HG03060 (cell line): ENCODE measurements around the gene GABBR1.

Experiments used
- ATAC-seq: cut with Tn5 transposase; IDR thresholded peaks from one replicate; pipeline ENCODE4 v1.9.1; 2021; ENCODE audit warnings: low read depth, moderate number of reproducible peaks; ENCODE audit not compliant: unreplicated experiment

Gene GABBR1

GRCh38 chr6:29530671-29531310, 102.2 kb downstream of the GABBR1 start:
- no peak for ATAC-seq

- no peak for ATAC-seq
These were observed 103.0 kb downstream of the GABBR1 start for GRCh38 chr6:29529956-29530355.

GRCh38 chr6:29528988-29529560, 103.9 kb downstream of the GABBR1 start:
- ATAC-seq, result no peak

- no peak for ATAC-seq
These were observed 104.6 kb downstream of the GABBR1 start for GRCh38 chr6:29528300-29528931.

- ATAC-seq, result no peak
These were observed 105.4 kb downstream of the GABBR1 start for GRCh38 chr6:29527564-29527963.

DNA sequence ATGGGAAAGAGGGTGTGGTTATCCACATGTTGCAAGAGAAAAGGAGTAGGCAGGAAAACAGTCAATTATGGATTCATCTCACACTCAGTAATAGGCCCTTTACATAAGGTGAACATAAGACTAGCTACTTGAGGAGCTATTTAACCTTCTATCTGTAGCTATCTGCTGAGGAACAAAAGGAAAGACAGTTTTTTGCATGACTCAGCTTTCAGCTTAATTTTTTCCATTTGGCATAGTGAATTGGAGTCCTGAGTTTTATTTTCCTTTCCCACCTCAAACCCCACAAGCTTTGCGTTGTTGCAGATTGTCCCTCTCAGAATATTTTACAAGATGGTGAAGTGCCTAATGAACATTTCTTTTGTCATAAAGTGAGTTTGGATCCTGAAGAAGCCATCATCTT, 105.9 kb downstream of the GABBR1 start:
- no peak for ATAC-seq

GRCh38 chr6:29525311-29525639, 107.7 kb downstream of the GABBR1 start:
- no peak for ATAC-seq

DNA sequence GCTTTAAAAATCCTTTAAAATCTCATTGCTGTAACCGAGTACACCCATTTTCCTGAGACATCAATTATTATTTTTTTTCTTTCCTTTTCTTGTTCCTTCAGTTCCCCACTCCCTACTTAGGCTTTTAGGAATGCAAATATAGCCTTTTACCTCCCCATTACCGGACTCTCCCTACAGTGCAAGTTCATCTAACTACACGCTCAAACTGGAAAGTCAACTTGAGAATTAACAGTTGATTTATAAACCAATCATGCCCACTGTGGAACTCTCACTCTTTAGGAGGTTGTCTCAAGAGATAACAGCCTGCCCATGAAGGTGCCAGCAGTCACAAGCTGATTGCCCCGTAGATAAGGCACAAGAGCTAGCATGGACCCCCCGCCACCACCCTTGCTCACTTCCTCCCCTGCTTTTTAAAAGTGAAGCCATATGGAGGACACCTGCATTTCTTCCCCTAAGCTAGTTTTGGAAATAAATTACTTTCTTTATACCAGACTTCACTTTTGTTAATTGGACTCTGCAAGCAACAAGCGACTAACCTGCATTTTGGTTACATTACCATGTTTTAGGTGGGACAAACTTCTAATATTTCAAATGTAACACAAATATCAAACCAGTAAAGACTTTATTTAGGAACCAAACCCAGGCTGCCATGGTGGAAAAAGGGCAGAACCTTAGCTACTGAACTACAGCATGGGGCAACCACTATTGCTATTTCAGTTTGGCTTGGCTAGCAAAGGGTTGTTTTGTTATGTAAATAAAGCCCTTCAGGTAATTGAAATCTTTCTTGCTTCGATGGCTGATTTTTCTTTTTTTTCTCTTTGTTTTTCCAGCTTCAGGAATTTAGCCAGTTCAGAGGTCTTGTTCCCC, 108.3 kb downstream of the GABBR1 start:
- ATAC-seq, result no peak

- no peak for ATAC-seq
These were observed 108.9 kb downstream of the GABBR1 start for GRCh38 chr6:29524044-29524443.

DNA sequence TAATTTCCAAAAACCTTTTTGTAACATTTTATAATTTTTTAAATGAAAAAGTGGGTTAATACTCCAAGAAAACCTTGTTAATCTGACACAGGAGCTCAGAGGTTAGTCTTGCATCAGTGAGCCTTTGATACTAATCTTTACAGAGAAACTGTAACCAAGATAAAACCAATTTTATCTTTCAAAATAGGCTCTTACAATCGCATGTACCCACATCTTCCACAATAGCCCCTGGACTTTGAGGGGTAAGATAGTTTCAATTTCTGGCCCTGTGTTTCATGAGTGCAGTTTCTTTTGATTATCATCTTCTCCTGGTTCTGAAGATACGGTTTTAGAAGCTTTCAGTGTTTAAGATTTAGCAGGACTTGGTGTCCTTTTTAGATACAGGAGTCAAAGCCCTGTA, 110.8 kb downstream of the GABBR1 start:
- ATAC-seq, result no peak

GRCh38 chr6:29521006-29521680, 111.8 kb downstream of the GABBR1 start:
- no peak for ATAC-seq

DNA sequence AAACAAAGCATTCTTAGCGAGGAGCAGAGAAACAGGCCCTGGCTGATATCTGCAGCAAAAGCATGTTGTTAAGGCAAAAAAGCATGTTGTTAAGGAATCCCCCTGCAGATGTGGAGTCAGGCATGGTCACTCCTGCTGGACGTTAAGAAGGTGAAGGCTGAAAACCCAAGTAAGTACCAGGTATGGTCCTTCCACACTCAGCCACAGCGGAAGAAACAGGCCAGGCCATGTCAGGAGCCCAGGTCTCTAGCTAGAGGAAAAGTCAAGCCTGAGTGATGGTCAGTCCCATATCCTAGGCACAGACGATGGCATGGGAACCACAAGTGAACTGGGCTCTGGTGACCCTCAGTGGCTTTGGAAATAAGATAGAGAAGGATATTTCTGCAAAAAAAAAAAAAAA, 112.8 kb downstream of the GABBR1 start:
- ATAC-seq, result no peak

GRCh38 chr6:29519291-29520010, 113.5 kb downstream of the GABBR1 start:
- no peak for ATAC-seq

GRCh38 chr6:29517728-29518440, 115.1 kb downstream of the GABBR1 start:
- ATAC-seq, result no peak

GRCh38 chr6:29517245-29517644, 115.7 kb downstream of the GABBR1 start:
- ATAC-seq, result no peak

GRCh38 chr6:29516108-29516507, 116.9 kb downstream of the GABBR1 start:
- no peak for ATAC-seq

- ATAC-seq, result no peak
These were observed 122.2 kb downstream of the GABBR1 start for GRCh38 chr6:29510746-29511300.

DNA sequence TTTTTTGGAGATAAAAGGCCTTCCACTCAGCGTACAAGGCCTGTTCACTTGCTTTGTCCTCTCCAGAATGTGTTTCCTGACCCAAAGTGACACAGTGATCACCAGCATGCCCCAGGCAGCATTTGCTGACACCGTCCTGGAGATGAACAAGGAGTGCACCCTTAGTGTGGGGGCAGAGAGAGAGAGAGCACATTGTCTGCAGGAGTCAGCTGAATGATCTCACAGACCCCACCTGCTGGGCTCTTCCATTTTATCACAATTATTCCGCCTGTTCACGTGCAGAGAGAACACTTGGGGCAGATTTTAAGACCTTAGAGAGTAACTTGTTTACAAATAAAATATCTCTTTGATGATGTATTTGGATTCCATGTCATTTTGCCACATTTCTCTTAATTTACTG, 122.8 kb downstream of the GABBR1 start:
- ATAC-seq, result no peak
